Lung (tissue), 12 donors: ENCODE results near the gene LRFN3. TPM values are rescaled to one million over a fixed set of nuclear protein-coding genes. Genes with fewer than 3 reads are reported as not detected.
"Not testable (repeated sequence)": the region's sequence is repeated elsewhere in the genome, so short reads cannot be mapped to it uniquely, and the experiment has no call there.

Source experiments
- ATAC-seq: fragments of 200-7000 bp; cut with Tn5 transposase; one replicate; pipeline ENCODE4 v1.9.1; 2020; ENCODE audit warnings: moderate number of reproducible peaks; ENCODE audit not compliant: insufficient read depth, low FRiP score
- DNase-seq, 3 donors: peaks; one replicate each; pipeline ENCODE4 v3.0.0-alpha.2; 2013 to 2017
- H3K27ac ChIP-seq, 2 donors: one replicate each; pipeline ENCODE4 v1.5.1; 2013; ENCODE audit warnings: mild to moderate bottlenecking in 2 of 2, moderate library complexity in 2 of 2, control low read depth in 1 of 2, inconsistent platforms in 1 of 2, low read depth in 1 of 2, low read length in 1 of 2
- H3K27me3 ChIP-seq, 3 donors: one replicate each; pipeline ENCODE4 v1.5.1; 2013; ENCODE audit warnings: low read length in 2 of 3; ENCODE audit not compliant: control insufficient read depth in 3 of 3, insufficient read depth in 3 of 3
- H3K36me3 ChIP-seq, 4 donors: one replicate each; pipeline ENCODE4 v1.5.1; 2013; ENCODE audit warnings: low read length in 4 of 4, mild to moderate bottlenecking in 1 of 4, moderate library complexity in 1 of 4; ENCODE audit not compliant: control insufficient read depth in 4 of 4, insufficient read depth in 4 of 4
- H3K4me1 ChIP-seq, 5 donors: one replicate each; pipeline ENCODE4 v1.5.1; 2013; ENCODE audit warnings: low read length in 5 of 5, mild to moderate bottlenecking in 2 of 5, moderate library complexity in 1 of 5; ENCODE audit not compliant: control insufficient read depth in 5 of 5, insufficient read depth in 5 of 5
- H3K4me3 ChIP-seq: one replicate; pipeline ENCODE4 v1.5.1; 2013; ENCODE audit warnings: mild to moderate bottlenecking, control low read depth, moderate library complexity
- H3K9ac ChIP-seq, 2 donors: one replicate each; pipeline ENCODE4 v1.5.1; 2013; ENCODE audit warnings: low read length in 2 of 2, control low read depth in 1 of 2; ENCODE audit not compliant: insufficient read depth in 1 of 2
- H3K9me3 ChIP-seq, 4 donors: one replicate each; pipeline ENCODE4 v1.5.1; 2013; ENCODE audit warnings: low read length in 3 of 4, mild to moderate bottlenecking in 1 of 4, moderate library complexity in 1 of 4; ENCODE audit not compliant: control insufficient read depth in 4 of 4, insufficient read depth in 3 of 4
- CTCF ChIP-seq: IDR thresholded peaks from 2 replicates; pipeline ENCODE4 v1.5.1; 2012; ENCODE audit warnings: mild to moderate bottlenecking; ENCODE audit errors: control extremely low read depth, extremely low read depth
- WGBS, 2 donors: extraction: QIAGEN DNeasy Blood & Tissue Kit; methylation state at CpG; one replicate each; pipeline ENCODE4 v1.1.7; 2013; 5-methylcytosine and 5-hydroxymethylcytosine counted together
- polyA plus RNA-seq, 2 donors: library from polyadenylated mRNA; stranded (reverse); fragments of 200-250 nt; gene quantifications; one replicate each; pipeline ENCODE4 v1.2.1, GENCODE V29; 2013
- total RNA-seq, 2 donors: library from RNA; depleted of rRNA in 1 of 2; stranded (reverse); fragments of >200 nt in 1 of 2; gene quantifications; one replicate each; pipeline ENCODE4 v1.2.1, GENCODE V29; 2014 to 2021
- donor health status: control.
- donor health status: control.
- donor health status: Bipolar disorder and iron deficiency.
- donor health status: healthy.
- donor health status: DM: yes; HTN: yes; CAD: no.

Gene LRFN3
- total and polyA plus RNA-seq, 4 donors = 3.6 to 14.0 (median 7.6) TPM

GRCh38 chr19:35978832-35979365 lies 42.7 kb downstream of the LRFN3 start:
- no peak overlapping the region for H3K9ac ChIP-seq
- no peak overlapping the region for H3K27ac ChIP-seq
- peaks cover 0 to 5% (median 0%) of the 10 kb centered on the region in 4 donors for H3K9me3 ChIP-seq
- H3K27me3 ChIP-seq = peaks cover 0 to 2% (median 0%) of the 10 kb centered on the region in 3 donors
- ATAC-seq (no peak), DNase-seq (no peak)
- no peaks in the 10 kb centered on the region for H3K36me3 ChIP-seq
- no peak for TF ChIP-seq CTCF
- no peaks in the 10 kb centered on the region for H3K4me1 ChIP-seq
- no peak overlapping the region for H3K4me3 ChIP-seq
- 65 to 69% methylated on average over 20 of the region's 20 CpGs for WGBS, 2 donors

DNA sequence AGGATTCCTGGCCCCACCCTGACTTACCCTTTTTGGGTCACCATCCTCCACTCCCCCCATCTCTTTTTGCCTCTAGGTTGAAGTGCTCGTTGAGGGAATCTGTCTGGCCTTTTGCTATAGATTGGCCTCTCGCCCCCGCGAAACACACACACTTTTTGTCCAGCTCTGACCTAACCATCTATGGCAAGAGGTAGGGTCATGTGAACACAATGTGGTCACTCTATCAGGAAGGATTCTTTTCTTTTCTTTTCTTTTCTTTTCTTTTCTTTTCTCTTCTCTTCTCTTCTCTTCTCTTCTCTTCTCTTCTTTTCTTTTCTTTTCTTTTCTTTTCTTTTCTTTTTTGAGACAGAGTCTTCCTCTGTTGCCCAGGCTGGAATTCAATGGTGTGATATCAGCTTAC lies 44.8 kb downstream of the LRFN3 start:
- not testable (repeated sequence) for H3K9me3 ChIP-seq, H3K4me1 ChIP-seq, ATAC-seq, H3K4me3 ChIP-seq, H3K9ac ChIP-seq, H3K36me3 ChIP-seq, DNase-seq, H3K27ac ChIP-seq
- H3K27me3 ChIP-seq = peaks cover 3 to 14% (median 6%) of the 10 kb centered on the region in 3 donors
- WGBS, 2 donors = 80 to 90% methylated on average over 4 of the region's 4 CpGs

DNA sequence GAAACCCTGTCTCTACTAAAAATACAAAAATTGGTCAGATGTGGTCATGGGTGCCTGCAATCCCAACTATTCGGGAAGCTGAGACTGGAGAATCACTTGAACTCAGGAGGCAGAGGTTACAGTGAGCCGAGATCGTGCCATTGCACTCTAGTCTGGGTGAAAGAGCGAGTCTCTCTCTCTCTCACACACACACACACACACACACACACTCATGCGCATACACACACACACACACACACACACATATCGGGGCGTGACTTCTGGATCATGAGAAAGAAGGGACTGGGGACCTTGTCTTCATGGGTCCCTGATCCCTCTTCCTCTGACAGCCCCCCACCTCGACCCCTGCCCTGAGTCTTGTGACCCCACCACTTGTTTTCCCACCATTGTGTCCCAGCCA lies 47.0 kb downstream of the LRFN3 start:
- no peaks in the 10 kb centered on the region for H3K4me1 ChIP-seq
- TF ChIP-seq CTCF = no peak
- WGBS, 2 donors = 80 to 89% methylated on average over 8 of the region's 8 CpGs
- no peak overlapping the region for H3K9ac ChIP-seq
- no peaks in the 10 kb centered on the region for H3K36me3 ChIP-seq
- no peak overlapping the region for H3K4me3 ChIP-seq
- ATAC-seq (no peak), DNase-seq (no peak)
- peaks cover 0 to 6% (median 0%) of the 10 kb centered on the region in 4 donors for H3K9me3 ChIP-seq
- no peak overlapping the region for H3K27ac ChIP-seq
- peaks cover 7 to 32% (median 13%) of the 10 kb centered on the region in 3 donors for H3K27me3 ChIP-seq

- no peak overlapping the region for H3K4me3 ChIP-seq
- DNase-seq (no peak), ATAC-seq (no peak)
- H3K27ac ChIP-seq = no peak overlapping the region
- no peak overlapping the region for H3K9ac ChIP-seq
- no peaks in the 10 kb centered on the region for H3K36me3 ChIP-seq
- no peaks in the 10 kb centered on the region for H3K4me1 ChIP-seq
- TF ChIP-seq CTCF = no peak
- WGBS, 2 donors = 90 to 96% methylated on average over 5 of the region's 5 CpGs
- peaks cover 0 to 5% (median 0%) of the 10 kb centered on the region in 4 donors for H3K9me3 ChIP-seq
- peaks cover 7 to 35% (median 13%) of the 10 kb centered on the region in 3 donors for H3K27me3 ChIP-seq
Observed at GRCh38 chr19:35986111-35986510, 49.9 kb downstream of the LRFN3 start.
